Measurements from ENCODE around the gene EIF3D. TPM values are rescaled to one million over a fixed set of nuclear protein-coding genes. Genes with fewer than 3 reads are reported as not detected.
"Not testable (repeated sequence)": the region's sequence is repeated elsewhere in the genome, so short reads cannot be mapped to it uniquely, and the experiment has no call there.

The EIF3D gene
- total RNA-seq, 6 experiments from 2014 or later: 34.9 to 141 (median 50.1) TPM

DNA sequence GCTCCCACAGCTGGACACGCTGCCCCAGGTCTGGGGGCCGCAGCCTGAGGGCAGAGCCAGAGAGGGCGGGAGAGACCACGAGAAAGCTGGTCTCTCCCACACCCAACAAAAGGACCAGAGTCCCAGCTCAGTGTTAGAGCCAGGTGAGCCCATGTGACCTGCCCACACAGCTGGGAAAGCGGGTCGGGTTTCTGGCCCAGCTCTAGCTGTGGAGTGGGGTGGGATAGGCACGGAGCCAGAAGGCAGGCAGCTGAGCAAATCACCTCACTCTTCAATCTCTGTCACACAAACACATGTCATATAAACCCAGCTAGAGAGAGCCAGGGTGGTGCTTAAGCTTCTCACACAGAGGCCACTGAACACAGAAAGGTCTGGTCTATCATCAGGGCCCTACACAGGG, 7.8 kb upstream of the EIF3D start:
- Histone ChIP-seq H3K9me3 (no peaks in the 10 kb centered on the region), H3K4me3 (no peak overlapping the region), H3K27ac (no peak overlapping the region), H3K27me3 (no peaks in the 10 kb centered on the region), H3K36me3 (no peaks in the 10 kb centered on the region), H3K4me1 (no peaks in the 10 kb centered on the region)
- DNase-seq (no peak), ATAC-seq (no peak)
- intact Hi-C loops (cut with DNase I): no loop called here
- 18% methylated on average over 2 of the region's 7 CpGs for whole genome bisulfite sequencing (ENCODE audit: insufficient coverage, low coverage, low lambda C conversion rate, missing lambda C conversion rate)
- TF ChIP-seq, protein P1, sequence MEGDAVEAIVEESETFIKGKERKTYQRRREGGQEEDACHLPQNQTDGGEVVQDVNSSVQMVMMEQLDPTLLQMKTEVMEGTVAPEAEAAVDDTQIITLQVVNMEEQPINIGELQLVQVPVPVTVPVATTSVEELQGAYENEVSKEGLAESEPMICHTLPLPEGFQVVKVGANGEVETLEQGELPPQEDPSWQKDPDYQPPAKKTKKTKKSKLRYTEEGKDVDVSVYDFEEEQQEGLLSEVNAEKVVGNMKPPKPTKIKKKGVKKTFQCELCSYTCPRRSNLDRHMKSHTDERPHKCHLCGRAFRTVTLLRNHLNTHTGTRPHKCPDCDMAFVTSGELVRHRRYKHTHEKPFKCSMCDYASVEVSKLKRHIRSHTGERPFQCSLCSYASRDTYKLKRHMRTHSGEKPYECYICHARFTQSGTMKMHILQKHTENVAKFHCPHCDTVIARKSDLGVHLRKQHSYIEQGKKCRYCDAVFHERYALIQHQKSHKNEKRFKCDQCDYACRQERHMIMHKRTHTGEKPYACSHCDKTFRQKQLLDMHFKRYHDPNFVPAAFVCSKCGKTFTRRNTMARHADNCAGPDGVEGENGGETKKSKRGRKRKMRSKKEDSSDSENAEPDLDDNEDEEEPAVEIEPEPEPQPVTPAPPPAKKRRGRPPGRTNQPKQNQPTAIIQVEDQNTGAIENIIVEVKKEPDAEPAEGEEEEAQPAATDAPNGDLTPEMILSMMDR (IDR thresholded peaks at IDR 0.05): no peak
- TF ChIP-seq POLR2A (IDR thresholded peaks at IDR 0.05): no peak

DNA sequence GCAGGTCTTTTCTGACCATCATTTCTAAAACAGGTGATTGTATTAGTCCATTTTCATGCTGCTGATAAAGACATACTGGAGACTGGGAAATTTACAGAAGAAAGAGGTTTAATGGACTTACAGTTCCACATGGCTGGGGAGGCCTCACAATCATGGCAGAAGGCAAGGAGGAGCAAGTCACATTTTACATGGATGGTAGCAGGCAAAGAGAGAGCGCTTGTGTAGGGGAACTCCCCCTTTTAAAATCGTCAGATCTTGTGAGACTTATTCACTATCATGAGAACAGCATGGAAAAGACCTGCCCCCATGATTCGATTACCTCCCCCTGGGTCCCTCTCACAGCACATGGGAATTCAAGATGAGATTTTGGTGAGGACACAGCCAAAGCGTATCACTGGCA, 4.4 kb upstream of the EIF3D start:
- H3K27me3 ChIP-seq; DNase-seq; H3K27ac ChIP-seq; H3K4me3 ChIP-seq; intact Hi-C loops (cut with DNase I); H3K4me1 ChIP-seq; ATAC-seq; H3K9me3 ChIP-seq; H3K36me3 ChIP-seq: not testable (repeated sequence)
- WGBS (ENCODE audit: insufficient coverage, low coverage, low lambda C conversion rate, missing lambda C conversion rate): 71% methylated on average over 4 of the region's 4 CpGs

DNA sequence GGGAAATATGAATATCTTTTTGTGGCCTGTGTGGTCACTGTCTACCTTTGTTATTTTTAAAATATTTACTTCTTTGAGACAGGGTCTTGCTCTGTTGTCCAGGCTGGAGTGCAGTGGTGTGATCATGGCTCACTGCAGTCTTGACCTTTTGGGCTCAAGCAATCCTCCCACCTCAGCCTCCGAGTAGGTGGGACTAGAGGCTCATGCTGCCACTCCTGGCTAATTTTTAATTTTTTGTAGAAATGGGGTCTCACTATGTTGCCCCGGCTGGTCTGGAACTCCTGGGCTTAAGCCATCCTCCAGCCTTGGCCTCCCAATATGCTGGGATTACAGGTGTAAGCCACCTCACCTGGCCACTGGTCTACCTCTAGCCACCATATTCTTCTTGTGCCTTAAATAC, 3.5 kb upstream of the EIF3D start:
- H3K36me3 ChIP-seq: no peaks in the 10 kb centered on the region
- no peak for TF ChIP-seq POLR2A (IDR thresholded peaks at IDR 0.05)
- TF ChIP-seq, protein P1 (IDR thresholded peaks at IDR 0.05): no peak
- WGBS (ENCODE audit: insufficient coverage, low coverage, low lambda C conversion rate, missing lambda C conversion rate): 30% methylated on average over 2 of the region's 2 CpGs
- no peak overlapping the region for H3K4me3 ChIP-seq
- H3K27me3 ChIP-seq: no peaks in the 10 kb centered on the region
- intact Hi-C loops (cut with DNase I): no loop called here
- H3K4me1 ChIP-seq: no peaks in the 10 kb centered on the region
- ATAC-seq: no peak
- no peak overlapping the region for H3K27ac ChIP-seq
- peak in 1 of 3 donors; percentile 18 for DNase-seq
- H3K9me3 ChIP-seq: no peaks in the 10 kb centered on the region

DNA sequence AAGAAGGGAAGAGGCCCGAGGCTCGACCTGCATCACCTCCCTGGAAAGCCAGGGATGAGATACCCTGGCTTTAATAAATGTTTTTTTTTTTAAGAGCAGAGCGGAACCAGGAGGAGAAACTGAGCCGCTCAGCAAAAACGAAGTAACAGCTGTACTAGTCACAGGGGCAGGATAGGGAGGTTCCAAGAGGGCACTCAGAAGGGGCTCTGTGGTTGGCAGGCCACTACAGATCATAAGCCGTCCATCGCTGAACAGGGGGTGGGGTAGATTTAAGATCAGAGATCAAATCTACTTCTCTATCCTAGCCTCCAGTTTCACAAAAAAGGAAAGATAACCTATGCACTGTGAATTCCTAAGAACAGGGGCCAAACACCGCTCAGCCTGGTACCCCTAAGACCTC, 625 bp downstream of the EIF3D start:
- TF ChIP-seq, protein P1 (IDR thresholded peaks at IDR 0.05): no peak
- no peak for TF ChIP-seq POLR2A (IDR thresholded peaks at IDR 0.05)
- ATAC-seq (peak in 3 of 4 donors; percentile 2 to 3 (median 2)), DNase-seq (peak in 1 of 3 donors; percentile 41)
- Histone ChIP-seq H3K36me3 (peaks cover 8 to 38% (median 21%) of the 10 kb centered on the region in 4 donors), H3K9me3 (no peaks in the 10 kb centered on the region), H3K4me1 (no peaks in the 10 kb centered on the region), H3K4me3 (peak overlapping the region; percentile 62 to 91 (median 91)), H3K27me3 (no peaks in the 10 kb centered on the region), H3K27ac (peak overlapping the region; percentile 81 to 94 (median 85))
- intact Hi-C loops (cut with DNase I): no loop called here
- 6% methylated on average over 8 of the region's 8 CpGs for WGBS (ENCODE audit: insufficient coverage, low coverage, low lambda C conversion rate, missing lambda C conversion rate)

DNA sequence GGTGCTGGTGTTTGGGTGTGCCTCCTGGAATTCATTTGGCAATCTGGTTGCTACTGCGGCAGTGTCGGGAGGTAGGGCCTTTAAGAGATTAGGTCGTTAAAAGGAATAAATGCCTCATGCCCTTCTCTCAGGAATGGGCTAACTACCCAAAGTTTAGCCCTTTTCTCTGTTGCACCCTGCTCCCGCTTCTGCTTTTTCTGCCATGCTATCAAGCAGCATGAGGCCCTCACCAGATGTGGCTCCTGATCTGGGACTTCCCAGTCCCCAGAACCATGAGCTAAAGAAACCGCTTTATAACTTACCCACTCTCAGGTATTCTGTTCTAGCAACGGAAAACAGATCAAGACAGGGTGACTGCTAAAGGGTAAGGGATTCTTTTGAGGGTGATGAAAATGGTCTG, 6.3 kb downstream of the EIF3D start:
- WGBS (ENCODE audit: insufficient coverage, low coverage, low lambda C conversion rate, missing lambda C conversion rate): 83% methylated on average over 4 of the region's 6 CpGs
- no peak for ATAC-seq
- intact Hi-C loops (cut with DNase I): no loop called here

More for the DNA sequence above, 6.3 kb downstream of the EIF3D start:
- Histone ChIP-seq H3K27ac (no peak overlapping the region), H3K36me3 (peaks cover 14 to 95% (median 58%) of the 10 kb centered on the region in 4 donors), H3K27me3 (no peaks in the 10 kb centered on the region), H3K4me1 (no peaks in the 10 kb centered on the region), H3K4me3 (no peak overlapping the region), H3K9me3 (no peaks in the 10 kb centered on the region)
- no peak for TF ChIP-seq POLR2A (IDR thresholded peaks at IDR 0.05)
- TF ChIP-seq, protein P1 (IDR thresholded peaks at IDR 0.05): no peak
- no peak for DNase-seq

Measured in right lobe of liver (tissue), 6 donors.